Thymus (tissue), 11 donors: ENCODE results near the gene B3GALT6. TPM values are rescaled to one million over a fixed set of nuclear protein-coding genes. Genes with fewer than 3 reads are reported as not detected.

ENCODE experiments used
- DNase-seq, 9 donors: peaks; one replicate each; pipeline ENCODE4 v3.0.0-alpha.2; 2013; ENCODE audit warnings: low spot score in 9 of 9, low read depth in 6 of 9, missing footprints in 1 of 9
- H3K27ac ChIP-seq, 2 donors: one replicate each; pipeline ENCODE4 v1.5.1; 2013; ENCODE audit warnings: control low read depth in 1 of 2, low read depth in 1 of 2, low read length in 1 of 2, mild to moderate bottlenecking in 1 of 2, moderate library complexity in 1 of 2
- H3K27me3 ChIP-seq, 2 donors: one replicate each; pipeline ENCODE4 v1.5.1; 2013; ENCODE audit warnings: low read length in 1 of 2; ENCODE audit not compliant: control insufficient read depth in 2 of 2, insufficient read depth in 1 of 2
- H3K36me3 ChIP-seq, 2 donors: one replicate each; pipeline ENCODE4 v1.5.1; 2013; ENCODE audit warnings: low read length in 1 of 2, mild to moderate bottlenecking in 1 of 2, moderate library complexity in 1 of 2; ENCODE audit not compliant: control insufficient read depth in 2 of 2, insufficient read depth in 2 of 2
- H3K4me1 ChIP-seq, 2 donors: one replicate each; pipeline ENCODE4 v1.5.1; 2013; ENCODE audit warnings: low read length in 2 of 2; ENCODE audit not compliant: control insufficient read depth in 2 of 2, insufficient read depth in 2 of 2
- H3K4me3 ChIP-seq, 2 donors: one replicate each; pipeline ENCODE4 v1.5.1; 2013; ENCODE audit warnings: low read length in 2 of 2, control low read depth in 1 of 2, mild to moderate bottlenecking in 1 of 2
- H3K9me3 ChIP-seq, 2 donors: one replicate each; pipeline ENCODE4 v1.5.1; 2013; ENCODE audit warnings: low read length in 1 of 2, mild to moderate bottlenecking in 1 of 2; ENCODE audit not compliant: control insufficient read depth in 2 of 2, insufficient read depth in 1 of 2
- WGBS: extraction: QIAGEN DNeasy Blood & Tissue Kit; methylation state at CpG from one replicate; pipeline ENCODE4 v1.1.7; 2013; 5-methylcytosine and 5-hydroxymethylcytosine counted together
- polyA plus RNA-seq: library from polyadenylated mRNA; stranded (reverse); fragments of 200-250 nt; gene quantifications from one replicate; pipeline ENCODE4 v1.2.3, GENCODE V29; 2013
- total RNA-seq: library from RNA; stranded (reverse); fragments of 120-200 nt; gene quantifications from one replicate; pipeline ENCODE4 v1.2.4, GENCODE V29; 2013
- donor health status: healthy.

The B3GALT6 gene
- total and polyA plus RNA-seq, 2 donors = 11.8 to 16.3 TPM

- H3K4me1 ChIP-seq = peaks cover 24 to 28% of the 10 kb centered on the region in 2 donors
- no peaks in the 10 kb centered on the region for H3K9me3 ChIP-seq
- H3K36me3 ChIP-seq = peaks cover 15 to 18% of the 10 kb centered on the region in 2 donors
- H3K27ac ChIP-seq = no peak overlapping the region
- H3K4me3 ChIP-seq = peak overlapping the region in 1 of 2 donors; percentile 96
- 88% methylated on average over 98 of the region's 98 CpGs for WGBS
- DNase-seq = no peak
- peaks cover 0 to 14% of the 10 kb centered on the region in 2 donors for H3K27me3 ChIP-seq
Measured at GRCh38 chr1:1232796-1233566, 944 bp downstream of the B3GALT6 start.

GRCh38 chr1:1233567-1233892, 1.5 kb downstream of the B3GALT6 start:
- H3K9me3 ChIP-seq = no peaks in the 10 kb centered on the region
- no peak for DNase-seq
- peaks cover 24 to 28% of the 10 kb centered on the region in 2 donors for H3K4me1 ChIP-seq
- H3K36me3 ChIP-seq = peaks cover 9 to 13% of the 10 kb centered on the region in 2 donors
- H3K27ac ChIP-seq = no peak overlapping the region
- H3K4me3 ChIP-seq = no peak overlapping the region
- WGBS = 97% methylated on average over 15 of the region's 15 CpGs
- peaks cover 0 to 19% of the 10 kb centered on the region in 2 donors for H3K27me3 ChIP-seq

DNA sequence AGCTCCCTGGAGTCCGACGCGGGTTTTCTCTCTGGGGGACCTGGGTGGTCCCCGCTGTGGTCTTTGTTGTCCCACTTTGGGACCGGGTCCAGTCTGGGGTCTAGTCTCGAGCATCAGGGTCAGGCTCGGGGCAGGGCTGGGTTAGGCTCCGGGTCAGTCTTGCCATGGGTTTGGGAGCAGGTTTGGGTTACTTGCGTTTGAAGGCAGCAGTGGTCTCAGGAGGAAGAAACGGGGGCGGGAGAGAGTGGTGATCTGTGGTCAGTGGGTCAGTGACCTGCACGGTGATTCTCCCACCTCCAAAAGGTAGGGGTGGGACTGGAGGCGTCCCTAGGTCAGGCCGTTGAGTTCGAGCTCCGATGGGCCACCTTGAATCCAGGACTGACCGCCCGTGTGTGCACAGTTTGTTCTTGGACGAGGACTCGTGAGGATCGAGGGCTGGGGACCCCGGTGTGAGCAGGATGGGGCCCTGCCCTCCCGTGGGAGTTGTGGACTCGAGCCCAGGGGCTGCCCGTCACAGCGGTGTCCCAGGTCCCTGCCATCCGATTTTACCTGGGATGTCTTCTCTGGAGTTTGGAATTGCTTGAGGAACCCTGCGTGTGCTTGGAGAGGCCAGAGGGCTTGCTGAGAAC, 2.3 kb downstream of the B3GALT6 start:
- no peaks in the 10 kb centered on the region for H3K9me3 ChIP-seq
- H3K4me3 ChIP-seq = no peak overlapping the region
- no peak for DNase-seq
- H3K4me1 ChIP-seq = peaks cover 24 to 28% of the 10 kb centered on the region in 2 donors
- H3K27ac ChIP-seq = no peak overlapping the region
- WGBS = 98% methylated on average over 28 of the region's 28 CpGs
- peaks cover 3 to 6% of the 10 kb centered on the region in 2 donors for H3K36me3 ChIP-seq
- peaks cover 0 to 26% of the 10 kb centered on the region in 2 donors for H3K27me3 ChIP-seq

DNA sequence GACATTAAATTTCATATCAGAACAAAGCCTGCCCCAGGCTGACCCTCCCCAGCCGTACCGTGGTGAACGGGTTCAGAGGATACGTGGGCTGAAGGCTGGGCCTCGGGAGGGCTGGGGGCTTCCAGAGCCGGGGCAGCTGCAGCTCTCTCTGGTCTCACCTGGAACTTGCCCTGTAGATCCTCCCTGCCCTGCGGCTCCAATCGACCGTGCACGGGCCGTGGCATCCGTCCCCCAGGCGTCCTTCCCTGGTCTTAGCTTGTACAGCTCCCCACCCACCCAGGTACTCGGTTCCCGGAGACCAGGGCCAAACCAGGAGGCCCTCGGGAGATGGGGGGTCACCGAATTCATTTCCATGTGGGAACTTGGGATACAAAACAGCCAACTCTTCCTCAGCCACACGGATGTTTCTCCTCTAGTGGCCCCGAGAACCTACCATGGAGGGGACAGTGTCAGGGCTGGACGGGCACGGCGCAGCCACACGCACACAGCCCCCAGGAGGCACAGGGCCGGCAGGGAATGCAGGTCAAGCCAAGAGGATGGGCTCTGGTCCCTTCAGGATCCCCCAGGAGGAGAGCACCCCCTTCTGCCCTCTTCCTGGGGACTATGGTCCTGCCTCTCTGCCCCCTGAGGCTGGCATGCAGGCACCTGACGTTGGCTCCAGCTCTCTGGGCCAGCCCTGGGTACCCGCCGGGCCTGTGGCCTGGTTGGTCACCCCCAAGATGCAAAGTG, 3.1 kb downstream of the B3GALT6 start:
- no peak for DNase-seq
- peaks cover 0 to 35% of the 10 kb centered on the region in 2 donors for H3K27me3 ChIP-seq
- H3K4me1 ChIP-seq = peaks cover 16 to 19% of the 10 kb centered on the region in 2 donors
- H3K4me3 ChIP-seq = no peak overlapping the region
- WGBS = 97% methylated on average over 27 of the region's 27 CpGs
- H3K9me3 ChIP-seq = no peaks in the 10 kb centered on the region
- peaks cover 3 to 6% of the 10 kb centered on the region in 2 donors for H3K36me3 ChIP-seq
- no peak overlapping the region for H3K27ac ChIP-seq

- Histone ChIP-seq H3K4me3 (no peak overlapping the region), H3K9me3 (no peaks in the 10 kb centered on the region), H3K27ac (no peak overlapping the region), H3K36me3 (peaks cover 3 to 6% of the 10 kb centered on the region in 2 donors), H3K27me3 (peaks cover 0 to 41% of the 10 kb centered on the region in 2 donors), H3K4me1 (peaks cover 6 to 10% of the 10 kb centered on the region in 2 donors)
- DNase-seq = no peak
- 92% methylated on average over 22 of the region's 22 CpGs for WGBS
Measured at GRCh38 chr1:1236176-1236763, 4.2 kb downstream of the B3GALT6 start.

- Histone ChIP-seq H3K27me3 (peaks cover 0 to 41% of the 10 kb centered on the region in 2 donors), H3K36me3 (peaks cover 3 to 6% of the 10 kb centered on the region in 2 donors), H3K27ac (no peak overlapping the region), H3K9me3 (no peaks in the 10 kb centered on the region), H3K4me1 (peaks cover 6 to 10% of the 10 kb centered on the region in 2 donors), H3K4me3 (no peak overlapping the region)
- WGBS = 69% methylated on average over 34 of the region's 34 CpGs
- no peak for DNase-seq
Measured at GRCh38 chr1:1236945-1237873, 5.2 kb downstream of the B3GALT6 start.

DNA sequence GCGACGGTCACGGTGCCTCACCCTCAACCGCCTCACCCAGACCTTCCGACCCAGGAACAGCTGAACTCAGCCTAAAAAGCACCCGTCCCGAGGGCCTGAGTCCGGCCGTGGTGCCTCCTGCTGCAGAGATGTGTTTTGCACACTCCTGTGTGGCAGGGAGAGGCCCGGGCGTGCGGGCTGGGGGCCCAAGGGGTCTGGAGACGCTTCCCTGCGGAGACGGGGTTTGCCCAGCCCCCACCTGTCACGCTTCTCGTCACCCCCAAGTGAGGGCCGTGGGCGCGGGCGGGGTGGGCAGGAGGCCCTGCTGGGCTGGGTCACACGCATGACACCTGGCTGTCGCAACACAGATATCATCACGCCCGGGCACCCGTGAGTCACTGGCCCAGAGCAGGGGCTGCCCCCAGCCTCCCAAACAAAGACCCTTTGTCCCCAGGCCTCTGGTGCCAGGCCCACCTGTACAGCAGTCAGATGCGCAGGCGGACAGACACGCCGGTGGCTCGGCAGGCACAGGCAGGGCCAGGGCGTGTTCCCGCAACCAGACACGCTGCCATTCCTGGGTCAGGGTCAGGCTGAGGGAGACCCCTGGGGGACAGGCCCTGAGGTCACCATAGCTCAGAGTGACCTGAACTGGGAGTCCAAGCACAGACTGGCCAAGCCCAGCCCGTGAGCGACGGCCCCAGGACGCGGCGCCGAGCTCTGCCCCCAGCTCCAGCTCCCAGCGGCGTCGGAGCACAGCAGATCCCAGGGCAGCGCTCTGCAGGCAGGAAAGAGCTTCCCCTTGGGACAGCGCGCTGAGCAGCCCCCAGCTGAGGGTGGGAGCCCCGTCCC, 6.1 kb downstream of the B3GALT6 start:
- DNase-seq = no peak
- Histone ChIP-seq H3K4me3 (no peak overlapping the region), H3K4me1 (peaks cover 4 to 6% of the 10 kb centered on the region in 2 donors), H3K27ac (no peak overlapping the region), H3K27me3 (peaks cover 0 to 41% of the 10 kb centered on the region in 2 donors), H3K36me3 (peaks cover 3 to 6% of the 10 kb centered on the region in 2 donors), H3K9me3 (no peaks in the 10 kb centered on the region)
- WGBS = 76% methylated on average over 48 of the region's 48 CpGs
